Activated CD4-positive, CD25-positive, alpha-beta regulatory T cell treated with anti-CD3 and anti-CD28 coated beads, Interleukin-2, amount 50 U/mL, for 24 hours (primary cell): ENCODE results near the gene CARD19.
"Not testable (repeated sequence)": the region's sequence is repeated elsewhere in the genome, so short reads cannot be mapped to it uniquely, and the experiment has no call there.

Experiments used
- ATAC-seq, 2 donors: fragments of 150-1000 bp; cut with Tn5 transposase; one replicate each; pipeline ENCODE4 v1.10.0; 2021; ENCODE audit warnings: mild to moderate bottlenecking in 1 of 2, moderate library complexity in 1 of 2

Gene CARD19

GRCh38 chr9:93107825-93108161 is 11.8 kb downstream of the CARD19 start:
- peak in 1 of 2 donors; percentile 1 for ATAC-seq

GRCh38 chr9:93108291-93109041 is 12.4 kb downstream of the CARD19 start:
- ATAC-seq: peak; percentile 95 to 96

- ATAC-seq: no peak
Observed at GRCh38 chr9:93110311-93110855, 14.4 kb downstream of the CARD19 start.

- ATAC-seq: no peak
Observed at GRCh38 chr9:93111001-93111370, 15.0 kb downstream of the CARD19 start.

- ATAC-seq: no peak
Observed at GRCh38 chr9:93111371-93112115, 15.5 kb downstream of the CARD19 start.

GRCh38 chr9:93112116-93112863 is 16.3 kb downstream of the CARD19 start:
- ATAC-seq: no peak

GRCh38 chr9:93112864-93113389 is 16.9 kb downstream of the CARD19 start:
- no peak for ATAC-seq

GRCh38 chr9:93114169-93114983 is 18.4 kb downstream of the CARD19 start:
- ATAC-seq: no peak

- no peak for ATAC-seq
Observed at GRCh38 chr9:93114984-93115335, 18.9 kb downstream of the CARD19 start.

- ATAC-seq: no peak
Observed at GRCh38 chr9:93115486-93116071, 19.6 kb downstream of the CARD19 start.

- ATAC-seq: no peak
Observed at GRCh38 chr9:93116072-93116961, 20.3 kb downstream of the CARD19 start.

GRCh38 chr9:93117521-93117920 is 21.5 kb downstream of the CARD19 start:
- ATAC-seq: not testable (repeated sequence)

GRCh38 chr9:93117924-93118862 is 22.2 kb downstream of the CARD19 start:
- ATAC-seq: no peak

- no peak for ATAC-seq
Observed at GRCh38 chr9:93118863-93119702, 23.1 kb downstream of the CARD19 start.

GRCh38 chr9:93119703-93119952 is 23.6 kb downstream of the CARD19 start:
- ATAC-seq: no peak

- ATAC-seq: peak; percentile 73 to 80
Observed at GRCh38 chr9:93119953-93120845, 24.2 kb downstream of the CARD19 start.

GRCh38 chr9:93120846-93121315 is 24.9 kb downstream of the CARD19 start:
- ATAC-seq: no peak
